Measurements from ENCODE around the gene USP54.

USP54 gene

GRCh38 chr10:73456187-73456890 is 134.8 kb downstream of the USP54 start:
- FAIRE-seq (peak; percentile 40), DNase-seq (ENCODE audit: insufficient read length, low spot score) (no peak)
- TF ChIP-seq SPI1 (IDR thresholded peaks at IDR 0.05; ENCODE audit: low read depth, low read length) (no peak), POLR2A (IDR thresholded peaks at IDR 0.05; ENCODE audit: low read depth, low read length) (no peak), TAF1 (IDR thresholded peaks at IDR 0.05; ENCODE audit: low read depth, low read length) (no peak), PAX5 (IDR thresholded peaks at IDR 0.05; ENCODE audit: insufficient read depth, low read length, severe bottlenecking) (no peak), POLR2AphosphoS5 (IDR thresholded peaks at IDR 0.05; ENCODE audit: low read depth, low read length) (no peak), POU2F2 (IDR thresholded peaks at IDR 0.05; ENCODE audit: low read depth, low read length) (no peak)

GRCh38 chr10:73449113-73449512 is 142.0 kb downstream of the USP54 start:
- DNase-seq (ENCODE audit: insufficient read length, low spot score) (no peak), FAIRE-seq (no peak)
- TF ChIP-seq SPI1 (IDR thresholded peaks at IDR 0.05; ENCODE audit: low read depth, low read length) (no peak), POLR2AphosphoS5 (IDR thresholded peaks at IDR 0.05; ENCODE audit: low read depth, low read length) (no peak), PAX5 (IDR thresholded peaks at IDR 0.05; ENCODE audit: insufficient read depth, low read length, severe bottlenecking) (no peak), POU2F2 (IDR thresholded peaks at IDR 0.05; ENCODE audit: low read depth, low read length) (no peak), POLR2A (IDR thresholded peaks at IDR 0.05; ENCODE audit: low read depth, low read length) (no peak), TAF1 (IDR thresholded peaks at IDR 0.05; ENCODE audit: low read depth, low read length) (no peak)

- FAIRE-seq (peak; percentile 48), DNase-seq (ENCODE audit: insufficient read length, low spot score) (no peak)
- TF ChIP-seq TAF1 (IDR thresholded peaks at IDR 0.05; ENCODE audit: low read depth, low read length): no peak
- no peak for TF ChIP-seq POLR2A (IDR thresholded peaks at IDR 0.05; ENCODE audit: low read depth, low read length)
- TF ChIP-seq POU2F2 (IDR thresholded peaks at IDR 0.05; ENCODE audit: low read depth, low read length): no peak
- no peak for TF ChIP-seq POLR2AphosphoS5 (IDR thresholded peaks at IDR 0.05; ENCODE audit: low read depth, low read length)
- no peak for TF ChIP-seq SPI1 (IDR thresholded peaks at IDR 0.05; ENCODE audit: low read depth, low read length)
- TF ChIP-seq PAX5 (IDR thresholded peaks at IDR 0.05; ENCODE audit: insufficient read depth, low read length, severe bottlenecking): no peak
Measured at GRCh38 chr10:73448384-73448783, 142.8 kb downstream of the USP54 start.

All from GM12891 (cell line).